Astrocyte (in vitro differentiated cells and primary cell): ENCODE data around the gene ROCK1. TPM values are rescaled to one million over a fixed set of nuclear protein-coding genes. Genes with fewer than 3 reads are reported as not detected.

Experiments used
- DNase-seq: peaks from one replicate; pipeline ENCODE4 v3.0.0-alpha.2; 2010; ENCODE audit warnings: low read depth
- FAIRE-seq: peaks from 2 replicates; lab custom pipeline; 2011; peaks lifted over from hg19 to GRCh38; lab: Jason Lieb, UNC
- H2AFZ ChIP-seq: 2 replicates; pipeline ENCODE4 v1.6.0; 2012; ENCODE audit warnings: low read depth, low read length, inconsistent platforms
- H3K27ac ChIP-seq: 2 replicates; pipeline ENCODE4 v1.5.1; 2011; ENCODE audit warnings: low read depth, low read length, inconsistent platforms
- H3K27me3 ChIP-seq: 2 replicates; pipeline ENCODE4 v1.6.0; 2011; ENCODE audit warnings: low read length, inconsistent platforms; ENCODE audit not compliant: insufficient read depth
- H3K36me3 ChIP-seq: 2 replicates; pipeline ENCODE4 v1.5.1; 2011; ENCODE audit warnings: low read length, inconsistent platforms; ENCODE audit not compliant: insufficient read depth
- H3K4me1 ChIP-seq: 2 replicates; pipeline ENCODE4 v1.5.1; 2011; ENCODE audit warnings: low read length, inconsistent platforms; ENCODE audit not compliant: insufficient read depth
- H3K4me2 ChIP-seq: 2 replicates; pipeline ENCODE4 v1.6.0; 2012; ENCODE audit warnings: low read length, inconsistent platforms
- H3K4me3 ChIP-seq: 2 replicates; pipeline ENCODE4 v1.5.1; 2011; ENCODE audit warnings: low read depth, mild to moderate bottlenecking, low read length, inconsistent platforms; ENCODE audit not compliant: insufficient read depth
- H3K79me2 ChIP-seq: 2 replicates; pipeline ENCODE4 v1.6.0; 2012; ENCODE audit warnings: mild to moderate bottlenecking, low read length, inconsistent platforms; ENCODE audit not compliant: insufficient read depth
- H3K9ac ChIP-seq: 2 replicates; pipeline ENCODE4 v1.6.0; 2012; ENCODE audit warnings: mild to moderate bottlenecking, low read length, inconsistent platforms
- H3K9me3 ChIP-seq: 2 replicates; pipeline ENCODE4 v1.5.1; 2012; ENCODE audit warnings: low read depth, mild to moderate bottlenecking, low read length, inconsistent platforms; ENCODE audit not compliant: insufficient read depth
- H4K20me1 ChIP-seq: 2 replicates; pipeline ENCODE4 v1.6.0; 2012; ENCODE audit warnings: low read length, inconsistent platforms; ENCODE audit not compliant: insufficient read depth
- H3K27ac Mint-ChIP-seq: one replicate; pipeline ENCODE4 v1.8.0; 2021; ENCODE audit warnings: mild to moderate bottlenecking, mixed read lengths; ENCODE audit not compliant: unreplicated experiment
- H3K27me3 Mint-ChIP-seq: one replicate; pipeline ENCODE4 v1.8.0; 2021; ENCODE audit warnings: low read depth, mixed read lengths; ENCODE audit not compliant: unreplicated experiment
- H3K36me3 Mint-ChIP-seq: one replicate; pipeline ENCODE4 v1.8.0; 2021; ENCODE audit warnings: low read depth, mixed read lengths; ENCODE audit not compliant: unreplicated experiment
- H3K4me1 Mint-ChIP-seq: one replicate; pipeline ENCODE4 v1.8.0; 2021; ENCODE audit warnings: low read depth, mixed read lengths; ENCODE audit not compliant: unreplicated experiment
- H3K4me3 Mint-ChIP-seq: one replicate; pipeline ENCODE4 v1.8.0; 2021; ENCODE audit warnings: mild to moderate bottlenecking, moderate library complexity, mixed read lengths; ENCODE audit not compliant: unreplicated experiment
- H3K9me3 Mint-ChIP-seq: one replicate; pipeline ENCODE4 v1.8.0; 2021; ENCODE audit warnings: mild to moderate bottlenecking, mixed read lengths; ENCODE audit not compliant: unreplicated experiment
- CTCF ChIP-seq: IDR thresholded peaks from 2 replicates; pipeline ENCODE4 v1.5.1; 2011; ENCODE audit warnings: low read depth, mild to moderate bottlenecking, inconsistent platforms, low read length, moderate library complexity; ENCODE audit not compliant: insufficient read depth
- EZH2 ChIP-seq: IDR thresholded peaks from 2 replicates; pipeline ENCODE4 v1.6.1; 2012; ENCODE audit warnings: mild to moderate bottlenecking, low read length, inconsistent platforms; ENCODE audit not compliant: insufficient read depth
- total RNA-seq: library from RNA; stranded (reverse); gene quantifications from 2 replicates; pipeline ENCODE4 v1.2.1, GENCODE V29; 2021

ROCK1 gene
- total RNA-seq, 1 donor from 2014 or later, result 57.8 TPM

- no peak for TF ChIP-seq EZH2
- no peak for TF ChIP-seq CTCF
- no peak overlapping the region for H2AFZ ChIP-seq
- H4K20me1 ChIP-seq, result peaks cover 57% of the 10 kb centered on the region
- DNase-seq (no peak), FAIRE-seq (no peak)
- H3K27ac Mint-ChIP-seq, result peak overlapping the region; percentile 3
- peak overlapping the region; percentile 90 for H3K4me2 ChIP-seq
- no peaks in the 10 kb centered on the region for H3K27me3 ChIP-seq
- peaks cover 64% of the 10 kb centered on the region for H3K79me2 ChIP-seq
- no peaks in the 10 kb centered on the region for H3K9me3 Mint-ChIP-seq
- H3K4me1 Mint-ChIP-seq, result peaks cover 11% of the 10 kb centered on the region
- no peaks in the 10 kb centered on the region for H3K36me3 ChIP-seq
- H3K27me3 Mint-ChIP-seq, result no peaks in the 10 kb centered on the region
- H3K9me3 ChIP-seq, result no peaks in the 10 kb centered on the region
- H3K4me3 ChIP-seq, result peak overlapping the region; percentile 82
- H3K9ac ChIP-seq, result peak overlapping the region; percentile 98
- peak overlapping the region; percentile 94 for H3K27ac ChIP-seq
- H3K36me3 Mint-ChIP-seq, result no peaks in the 10 kb centered on the region
- H3K4me1 ChIP-seq, result peaks cover 10% of the 10 kb centered on the region
- H3K4me3 Mint-ChIP-seq, result no peak overlapping the region
These were observed 1.5 kb downstream of the ROCK1 start for GRCh38 chr18:21109936-21110712.

DNA sequence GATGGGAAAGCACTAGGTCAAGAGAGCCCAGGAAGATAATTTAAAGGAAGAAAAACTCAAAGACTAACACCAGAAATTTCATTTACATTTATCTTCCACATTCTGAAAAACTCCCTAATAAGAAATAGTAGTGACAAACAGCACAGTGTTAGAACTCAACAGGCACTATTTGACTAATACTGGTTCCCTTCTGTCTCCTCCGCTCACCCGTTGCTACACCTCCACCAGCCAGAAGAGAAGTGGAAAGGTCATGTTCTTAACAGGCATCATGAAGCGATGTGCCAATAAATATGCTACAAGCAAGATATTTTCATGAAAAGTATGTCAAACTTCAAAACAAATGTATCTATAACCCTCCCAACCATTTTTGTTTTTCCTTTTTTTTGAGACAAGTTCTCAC, 5.7 kb downstream of the ROCK1 start:
- Histone ChIP-seq H2AFZ (no peak overlapping the region), H3K4me1 (peaks cover 8% of the 10 kb centered on the region), H3K9me3 (no peaks in the 10 kb centered on the region), H3K27me3 (no peaks in the 10 kb centered on the region), H3K79me2 (peaks cover 100% of the 10 kb centered on the region), H3K4me3 (no peak overlapping the region), H4K20me1 (peaks cover 95% of the 10 kb centered on the region), H3K36me3 (no peaks in the 10 kb centered on the region), H3K27ac (no peak overlapping the region), H3K9ac (no peak overlapping the region), H3K4me2 (no peak overlapping the region)
- no peak for FAIRE-seq
- H3K4me1 Mint-ChIP-seq, result peaks cover 17% of the 10 kb centered on the region
- TF ChIP-seq CTCF (no peak), EZH2 (no peak)
- no peak for DNase-seq
- no peaks in the 10 kb centered on the region for H3K9me3 Mint-ChIP-seq
- H3K27me3 Mint-ChIP-seq, result no peaks in the 10 kb centered on the region
- H3K4me3 Mint-ChIP-seq, result no peak overlapping the region
- no peak overlapping the region for H3K27ac Mint-ChIP-seq
- H3K36me3 Mint-ChIP-seq, result no peaks in the 10 kb centered on the region

GRCh38 chr18:21101172-21101571, 10.4 kb downstream of the ROCK1 start:
- Mint-ChIP-seq H3K36me3 (no peaks in the 10 kb centered on the region), H3K9me3 (no peaks in the 10 kb centered on the region), H3K27ac (no peak overlapping the region), H3K4me1 (peaks cover 18% of the 10 kb centered on the region), H3K27me3 (no peaks in the 10 kb centered on the region), H3K4me3 (no peak overlapping the region)
- TF ChIP-seq EZH2, result no peak
- TF ChIP-seq CTCF, result no peak
- peaks cover 93% of the 10 kb centered on the region for H4K20me1 ChIP-seq
- H3K27ac ChIP-seq, result no peak overlapping the region
- peaks cover 100% of the 10 kb centered on the region for H3K79me2 ChIP-seq
- no peak overlapping the region for H3K4me2 ChIP-seq
- H3K9ac ChIP-seq, result no peak overlapping the region
- no peaks in the 10 kb centered on the region for H3K27me3 ChIP-seq
- no peak for FAIRE-seq
- no peak overlapping the region for H3K4me3 ChIP-seq
- no peaks in the 10 kb centered on the region for H3K4me1 ChIP-seq
- DNase-seq, result no peak
- H2AFZ ChIP-seq, result no peak overlapping the region
- no peaks in the 10 kb centered on the region for H3K9me3 ChIP-seq
- H3K36me3 ChIP-seq, result no peaks in the 10 kb centered on the region
